IMR-90 (cell line): Measurements from ENCODE around the gene ZBP1. TPM values are rescaled to one million over a fixed set of nuclear protein-coding genes. Genes with fewer than 3 reads are reported as not detected.

Experiments
- ATAC-seq: fragments of 200-7000 bp; cut with Tn5 transposase; 2 replicates; pipeline ENCODE4 v1.9.1; 2020; ENCODE audit warnings: low read depth, mild to moderate bottlenecking, moderate library complexity
- BruUV-seq: library from RNA; stranded (reverse); fragments of 400-500 nt; replicated peaks from 2 replicates; lab custom pipeline; 2021; lab: Mats Ljungman, UMichigan
- CTCF ChIA-PET: fragments of 300-600 bp; formaldehyde crosslinking; extraction: SDS; loops from one replicate; lab custom pipeline; 2021; ENCODE audit warnings: antibody characterized with exemption; lab: Yijun Ruan, JAX
- POLR2A ChIA-PET: fragments of 300-600 bp; sonication (Branson Sonifier 250); formaldehyde crosslinking; loops from one replicate; lab custom pipeline; 2022; ENCODE audit warnings: antibody characterized with exemption; ENCODE audit not compliant: unreplicated experiment; lab: Charles Lee
- DNase-seq: peaks from one replicate; pipeline ENCODE4 v3.0.0; 2013
- H2AFZ ChIP-seq: replicated peaks from 2 replicates; pipeline ENCODE3; 2013; ENCODE audit warnings: low read length, mild to moderate bottlenecking; ENCODE audit not compliant: poor library complexity
- H2AK5ac ChIP-seq: 2 replicates; pipeline ENCODE4 v1.6.1; 2013; ENCODE audit warnings: low read depth, low read length, inconsistent platforms
- H2AK9ac ChIP-seq: replicated peaks from 2 replicates; pipeline ENCODE3; 2013; ENCODE audit warnings: mild to moderate bottlenecking, low read depth, low read length, moderate library complexity; ENCODE audit not compliant: poor library complexity
- H2BK120ac ChIP-seq: 2 replicates; pipeline ENCODE4 v1.6.1; 2013; ENCODE audit warnings: low read depth, low read length, inconsistent platforms
- H2BK15ac ChIP-seq: 3 replicates; pipeline ENCODE4 v1.6.1; 2013; ENCODE audit warnings: low read depth, low read length, inconsistent platforms
- H2BK20ac ChIP-seq: 2 replicates; pipeline ENCODE4 v1.6.1; 2013; ENCODE audit warnings: low read depth, mild to moderate bottlenecking, inconsistent platforms, low read length, moderate library complexity
- H2BK5ac ChIP-seq: 2 replicates; pipeline ENCODE4 v1.6.1; 2013; ENCODE audit warnings: mild to moderate bottlenecking, low read depth, low read length, inconsistent platforms; ENCODE audit not compliant: poor library complexity, severe bottlenecking
- H3K14ac ChIP-seq: replicated peaks from 2 replicates; pipeline ENCODE4 v1.6.1; 2013; ENCODE audit warnings: low read depth, low read length, inconsistent platforms
- H3K18ac ChIP-seq: 2 replicates; pipeline ENCODE4 v1.6.1; 2013; ENCODE audit warnings: low read depth, low read length, control low read depth
- H3K23ac ChIP-seq: 2 replicates; pipeline ENCODE4 v1.6.1; 2013; ENCODE audit warnings: low read depth, low read length, inconsistent platforms
- H3K27ac ChIP-seq: 2 replicates; pipeline ENCODE4 v1.5.1; 2013; ENCODE audit warnings: mild to moderate bottlenecking, control low read depth, low read length; ENCODE audit not compliant: insufficient read depth
- H3K27me3 ChIP-seq: 2 replicates; pipeline ENCODE4 v1.6.1; 2013; ENCODE audit warnings: low read length; ENCODE audit not compliant: control insufficient read depth, insufficient read depth
- H3K36me3 ChIP-seq: 2 replicates; pipeline ENCODE4 v1.6.1; 2013; ENCODE audit warnings: low read length, mixed read lengths; ENCODE audit not compliant: control insufficient read depth, insufficient read depth
- H3K4ac ChIP-seq: 2 replicates; pipeline ENCODE4 v1.6.1; 2013; ENCODE audit warnings: low read depth, low read length, inconsistent platforms
- H3K4me1 ChIP-seq: 2 replicates; pipeline ENCODE4 v1.6.1; 2013; ENCODE audit warnings: low read length, mixed read lengths; ENCODE audit not compliant: control insufficient read depth, insufficient read depth
- H3K4me2 ChIP-seq: 2 replicates; pipeline ENCODE4 v1.6.1; 2013; ENCODE audit warnings: low read depth, mild to moderate bottlenecking, control low read depth, low read length, moderate library complexity
- H3K4me3 ChIP-seq: 2 replicates; pipeline ENCODE4 v1.5.1; 2013; ENCODE audit warnings: low read depth, mild to moderate bottlenecking, control low read depth, low read length, moderate library complexity; ENCODE audit not compliant: insufficient read depth
- H3K56ac ChIP-seq: 2 replicates; pipeline ENCODE4 v1.6.1; 2013; ENCODE audit warnings: low read length, inconsistent platforms; ENCODE audit not compliant: insufficient read depth; ENCODE audit errors: extremely low read depth
- H3K79me1 ChIP-seq, 2 experiments: 2 replicates each; pipeline ENCODE4 v1.6.1; 2013; ENCODE audit warnings: low read length in 2 of 2, inconsistent platforms in 1 of 2, low read depth in 1 of 2
- H3K9ac ChIP-seq: 2 replicates; pipeline ENCODE4 v1.6.1; 2013; ENCODE audit warnings: low read depth, low read length, control low read depth
- H3K9me1 ChIP-seq: 2 replicates; pipeline ENCODE4 v1.6.1; 2013; ENCODE audit warnings: low read length, inconsistent platforms; ENCODE audit not compliant: insufficient read depth
- H3K9me3 ChIP-seq: 2 replicates; pipeline ENCODE4 v1.6.1; 2013; ENCODE audit warnings: low read length; ENCODE audit not compliant: control insufficient read depth, insufficient read depth
- H4K20me1 ChIP-seq: 2 replicates; pipeline ENCODE4 v1.6.1; 2013; ENCODE audit warnings: low read length, inconsistent platforms; ENCODE audit not compliant: insufficient read depth
- H4K5ac ChIP-seq: 2 replicates; pipeline ENCODE4 v1.6.1; 2013; ENCODE audit warnings: mild to moderate bottlenecking, low read depth, low read length, control low read depth
- H4K8ac ChIP-seq, 2 experiments: 2 replicates each; pipeline ENCODE4 v1.6.1; 2013; ENCODE audit warnings: low read depth in 2 of 2, low read length in 2 of 2, control low read depth in 1 of 2, inconsistent platforms in 1 of 2
- H4K91ac ChIP-seq: 2 replicates; pipeline ENCODE4 v1.6.1; 2013; ENCODE audit warnings: low read depth, low read length, inconsistent platforms; ENCODE audit not compliant: insufficient read depth
- BHLHE40 ChIP-seq: fragments of 150-350 bp; IDR thresholded peaks from 2 replicates; pipeline ENCODE4 v1.6.1; 2016; ENCODE audit warnings: mild to moderate bottlenecking, low read depth, low read length
- CEBPB ChIP-seq: IDR thresholded peaks from 2 replicates; pipeline ENCODE4 v1.6.1; 2012; ENCODE audit warnings: low read depth, low read length, improper control_type of control experiment
- CHD1 ChIP-seq: IDR thresholded peaks from 2 replicates; pipeline ENCODE4 v1.6.1; 2012; ENCODE audit warnings: low read depth, low read length, improper control_type of control experiment
- CTCF ChIP-seq: conservative IDR thresholded peaks from 2 replicates; pipeline ENCODE4 v1.5.1; 2012; ENCODE audit warnings: mild to moderate bottlenecking, low read depth, low read length, improper control_type of control experiment
- ELK1 ChIP-seq: fragments of 150-350 bp; IDR thresholded peaks from 2 replicates; pipeline ENCODE4 v1.6.1; 2016; ENCODE audit warnings: low read depth, mild to moderate bottlenecking, low read length, moderate library complexity, borderline replicate concordance
- FOS ChIP-seq: fragments of 150-350 bp; IDR thresholded peaks from 2 replicates; pipeline ENCODE4 v1.6.1; 2016; ENCODE audit warnings: low read depth, low read length
- MAFK ChIP-seq: IDR thresholded peaks from 2 replicates; pipeline ENCODE4 v1.6.1; 2012; ENCODE audit warnings: low read depth, low read length, improper control_type of control experiment
- MAZ ChIP-seq: IDR thresholded peaks from 2 replicates; pipeline ENCODE4 v1.6.1; 2012; ENCODE audit warnings: low read depth, mild to moderate bottlenecking, low read length, improper control_type of control experiment, moderate library complexity, borderline replicate concordance
- MXI1 ChIP-seq: IDR thresholded peaks from 2 replicates; pipeline ENCODE4 v1.6.1; 2012; ENCODE audit warnings: low read depth, mild to moderate bottlenecking, low read length, moderate library complexity, borderline replicate concordance
- NFE2L2 ChIP-seq: fragments of 150-350 bp; IDR thresholded peaks from 2 replicates; pipeline ENCODE4 v1.6.1; 2016; ENCODE audit warnings: low read depth, mild to moderate bottlenecking, low read length
- POLR2A ChIP-seq: IDR thresholded peaks from 2 replicates; pipeline ENCODE4 v1.6.1; 2012; ENCODE audit warnings: mild to moderate bottlenecking, low read depth, low read length
- RAD21 ChIP-seq: IDR thresholded peaks from 2 replicates; pipeline ENCODE4 v1.6.1; 2012; ENCODE audit warnings: low read length, improper control_type of control experiment
- RCOR1 ChIP-seq: IDR thresholded peaks from 2 replicates; pipeline ENCODE4 v1.6.1; 2012; ENCODE audit warnings: mild to moderate bottlenecking, low read length, improper control_type of control experiment; ENCODE audit not compliant: insufficient replicate concordance
- RFX5 ChIP-seq: IDR thresholded peaks from 2 replicates; pipeline ENCODE4 v1.8.0; 2012; ENCODE audit warnings: low read depth, mild to moderate bottlenecking, low read length, moderate library complexity
- SMC3 ChIP-seq: fragments of 150-350 bp; IDR thresholded peaks from 2 replicates; pipeline ENCODE4 v1.6.1; 2016; ENCODE audit warnings: low read depth, mild to moderate bottlenecking, antibody characterized with exemption, low read length, moderate library complexity
- WGBS, 2 experiments: methylation state at CpG; one replicate each; pipeline versions ENCODE4 v1.1.5 to v1.1.7; 2013; ENCODE audit warnings: missing lambda C conversion rate in 2 of 2; ENCODE audit not compliant: insufficient read length in 1 of 2; ENCODE audit errors: extremely low coverage in 2 of 2; 5-methylcytosine and 5-hydroxymethylcytosine counted together
- dilution Hi-C: fragments of 300-500 bp; cut with HindIII; formaldehyde crosslinking; loops from one replicate; pipeline ENCODE4 v1.14.3; 2018; ENCODE audit warnings: low sequenced_read_pairs; ENCODE audit not compliant: unreplicated experiment
- in situ Hi-C: fragments of 300-500 bp; cut with MboI; formaldehyde crosslinking; loops from 3 replicates; pipeline ENCODE4 v1.14.3; 2019; ENCODE audit warnings: low sequenced_read_pairs, inconsistent platforms, mixed read lengths
- intact Hi-C: fragments of 100-400 bp; cut with micrococcal nuclease; formaldehyde crosslinking; loops from 2 replicates; pipeline ENCODE4 v1.10.0; 2022
- polyA plus RNA-seq, 3 experiments: library from polyadenylated mRNA; depleted of rRNA; stranded (reverse); fragments of >200 nt; gene quantifications; 2 replicates each; pipeline ENCODE4 v1.2.3, GENCODE V29; 2012; ENCODE audit warnings: low replicate concordance in 1 of 3
- total RNA-seq: library from RNA; depleted of rRNA; stranded (reverse); fragments of >200 nt; gene quantifications from 2 replicates; pipeline ENCODE4 v1.2.3, GENCODE V29; 2012

Gene ZBP1
- total and polyA plus RNA-seq, 2 of the 4 experiments (the other 2 are of a cell fraction), result not detected

- Histone ChIP-seq H4K20me1 (no peaks in the 10 kb centered on the region), H3K56ac (no peak overlapping the region), H2AK9ac (no peak overlapping the region), H4K8ac (no peak overlapping the region), H3K27me3 (peaks cover 37% of the 10 kb centered on the region), H4K91ac (no peak overlapping the region), H3K23ac (no peak overlapping the region), H4K5ac (no peak overlapping the region), H3K79me1 (no peaks in the 10 kb centered on the region), H3K14ac (no peak overlapping the region), H3K4me1 (peaks cover 11% of the 10 kb centered on the region), H2BK20ac (no peak overlapping the region), H2AK5ac (no peak overlapping the region), H2BK5ac (no peak overlapping the region), H2AFZ (no peak overlapping the region), H3K4me2 (no peak overlapping the region), H2BK120ac (no peak overlapping the region), H3K18ac (no peak overlapping the region), H3K27ac (no peak overlapping the region), H3K9me3 (peaks cover 3% of the 10 kb centered on the region), H3K4ac (no peak overlapping the region), H3K4me3 (no peak overlapping the region), H3K9ac (no peak overlapping the region), H3K9me1 (no peaks in the 10 kb centered on the region; the same call in 1 of the 2 replicates), H2BK15ac (no peak overlapping the region), H3K36me3 (no peaks in the 10 kb centered on the region)
- 71% methylated on average over 5 of the region's 13 CpGs; no CpG with 5 or more reads in 1 of the 2 experiments for WGBS, 2 experiments
- no peak for ATAC-seq
- ChIA-PET CTCF (no interaction called here), POLR2A (no interaction called here)
- dilution Hi-C loops (no loop called here), intact Hi-C loops (no loop called here), in situ Hi-C loops (no loop called here)
- no TSS peak for BruUV-seq
- DNase-seq, result no peak
- TF ChIP-seq RFX5, result no peak
- TF ChIP-seq NFE2L2, result no peak
- no peak for TF ChIP-seq RCOR1
- TF ChIP-seq SMC3, result no peak
- TF ChIP-seq CEBPB, result no peak
- TF ChIP-seq POLR2A, result no peak
- no peak for TF ChIP-seq RAD21
- TF ChIP-seq FOS, result no peak
- TF ChIP-seq ELK1, result no peak
- TF ChIP-seq CTCF, result no peak
- TF ChIP-seq BHLHE40, result no peak
- no peak for TF ChIP-seq MAFK
- no peak for TF ChIP-seq MAZ
- no peak for TF ChIP-seq MXI1
- no peak for TF ChIP-seq CHD1
Observed at GRCh38 chr20:57580478-57581201, 39.6 kb downstream of the ZBP1 start.
